Measurements from ENCODE around the gene MSH3. TPM values are rescaled to one million over a fixed set of nuclear protein-coding genes. Genes with fewer than 3 reads are reported as not detected.
"Not testable (repeated sequence)": the region's sequence is repeated elsewhere in the genome, so short reads cannot be mapped to it uniquely, and the experiment has no call there.

MSH3 gene
- polyA plus RNA-seq, 3 donors, result 17.2 to 20.6 (median 19.4) TPM

DNA sequence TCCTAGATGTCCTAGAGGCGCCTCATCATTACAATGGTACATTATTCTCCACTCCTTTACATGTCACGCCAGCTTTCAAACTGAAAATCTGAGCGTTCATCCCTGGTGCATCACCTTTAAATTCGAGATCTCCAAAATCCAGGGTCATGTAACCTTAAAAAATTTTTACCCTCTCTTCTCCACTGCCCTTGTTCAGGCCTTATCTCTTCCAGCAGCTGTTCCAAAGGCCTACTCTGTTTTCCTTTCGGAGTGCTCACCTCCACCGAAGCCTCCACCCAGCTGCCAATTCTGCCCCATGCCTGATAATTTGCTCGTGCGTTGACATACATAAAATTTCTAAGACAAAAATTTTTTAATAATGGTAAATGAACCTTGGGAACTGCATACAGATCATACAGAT, 950 bp upstream of the MSH3 start:
- no peak for DNase-seq

DNA sequence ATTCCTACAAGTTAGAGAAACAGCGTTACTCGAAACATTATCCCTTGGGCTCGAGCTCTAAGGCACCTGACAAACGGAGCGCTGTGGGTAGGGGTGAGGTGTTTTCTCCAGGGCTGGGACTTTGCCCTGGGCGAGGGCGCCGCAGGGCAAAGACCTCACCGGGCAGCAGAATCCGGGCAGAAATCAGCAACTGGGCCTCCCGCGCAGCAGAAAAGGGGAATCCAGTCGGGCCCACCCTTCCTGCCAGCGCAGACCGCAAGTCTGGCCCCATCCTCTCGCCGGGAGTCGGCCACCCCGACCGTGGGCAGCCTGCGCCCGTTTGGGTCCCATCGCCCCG, 430 bp upstream of the MSH3 start:
- DNase-seq, result peak; percentile 10

DNA sequence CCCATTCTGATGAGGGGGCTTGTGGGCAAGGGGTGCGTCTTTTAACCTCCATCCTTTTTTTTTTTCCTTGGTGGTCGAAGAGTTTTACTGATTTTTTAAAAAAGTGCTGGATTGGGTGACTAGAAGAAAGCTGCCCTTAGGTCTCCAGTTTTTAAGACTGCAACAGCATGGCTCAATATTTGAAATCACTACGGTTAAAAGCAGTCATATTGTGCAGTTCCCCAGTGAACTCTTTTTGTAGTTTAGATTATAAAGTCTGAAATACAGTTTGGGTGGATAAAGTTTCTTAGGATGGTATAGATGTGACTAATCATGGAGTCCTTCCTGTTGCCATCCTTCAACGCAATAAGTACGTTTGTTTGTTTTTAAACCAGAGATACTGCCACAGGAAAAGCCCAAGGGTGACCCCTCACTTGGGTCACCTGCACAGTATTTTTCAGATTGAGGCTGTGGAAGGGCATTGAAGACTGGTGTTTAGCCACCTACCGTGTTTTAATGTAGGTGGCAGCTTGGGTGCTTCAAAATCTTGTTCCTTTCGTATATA, 851 bp downstream of the MSH3 start:
- DNase-seq, result no peak

DNA sequence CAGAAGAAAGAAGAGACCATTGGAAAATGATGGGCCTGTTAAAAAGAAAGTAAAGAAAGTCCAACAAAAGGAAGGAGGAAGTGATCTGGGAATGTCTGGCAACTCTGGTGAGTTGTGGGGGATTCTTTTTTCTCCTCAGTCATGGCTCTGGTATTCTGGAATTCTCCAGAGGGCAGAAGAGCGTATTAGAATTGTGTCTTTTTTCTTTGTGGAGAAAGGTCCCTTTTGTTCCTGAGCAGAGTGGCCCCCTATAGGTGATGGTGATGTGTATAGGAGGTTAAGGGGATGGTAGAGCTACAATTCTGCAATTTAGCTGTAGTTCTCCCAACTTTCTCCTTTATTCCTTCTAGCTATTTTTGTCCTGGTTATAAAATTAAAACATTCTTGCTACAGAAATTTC, 2.0 kb downstream of the MSH3 start:
- no peak for DNase-seq

DNA sequence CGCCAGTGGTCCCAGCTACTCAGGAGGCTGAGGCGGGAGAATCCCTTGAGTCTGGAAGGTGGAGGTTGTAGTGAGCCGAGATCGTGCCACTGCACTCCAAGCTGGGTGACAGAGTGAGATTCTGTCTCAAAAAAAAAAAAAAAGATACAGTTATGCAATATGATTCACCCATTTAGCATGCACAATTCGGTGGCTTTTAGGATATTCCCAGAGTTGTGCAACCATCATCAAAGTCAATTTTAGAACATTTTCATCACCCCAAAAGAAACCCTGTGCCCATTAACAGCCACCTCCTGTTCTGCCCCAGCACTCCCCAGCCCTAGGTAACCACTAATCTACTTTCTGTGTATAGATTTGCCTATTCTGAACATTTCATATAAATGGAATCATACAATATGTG, 4.7 kb downstream of the MSH3 start:
- no peak for DNase-seq

DNA sequence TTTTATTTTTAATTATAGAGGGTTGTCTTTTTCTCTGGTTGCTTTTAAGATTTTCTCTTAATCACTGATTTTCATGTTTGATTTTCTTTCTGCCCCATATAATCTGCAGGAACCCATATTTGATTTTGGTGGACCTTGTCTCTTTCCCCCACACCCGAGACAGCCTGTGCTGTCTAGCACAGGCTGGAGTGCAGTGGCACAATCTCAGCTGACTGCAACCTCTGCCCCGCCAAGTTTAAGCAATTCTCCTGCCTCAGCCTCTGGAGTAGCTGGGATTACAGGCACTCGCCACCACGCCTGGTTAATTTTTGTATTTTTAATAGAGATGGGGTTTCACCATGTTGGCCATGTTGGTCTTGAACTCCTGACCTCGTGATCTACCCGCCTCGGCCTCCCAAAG, 6.2 kb downstream of the MSH3 start:
- DNase-seq, result not testable (repeated sequence)

DNA sequence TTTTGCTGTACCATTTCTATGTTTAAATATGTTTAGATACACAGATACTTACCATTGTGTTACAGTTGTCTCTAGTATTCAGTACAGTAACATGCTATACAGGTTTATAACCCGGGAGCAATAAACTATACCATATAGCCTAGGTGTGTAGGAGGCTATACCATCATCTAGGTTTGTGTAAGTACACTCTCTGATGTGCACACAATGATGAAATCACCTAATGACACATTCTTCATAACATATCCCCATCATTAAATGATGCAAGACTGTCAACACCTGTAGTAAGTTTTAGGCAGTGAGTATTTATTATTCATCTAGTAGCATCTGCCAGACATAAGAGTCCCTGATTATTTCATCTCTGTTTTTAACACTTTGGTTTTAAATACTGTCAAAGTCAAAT, 7.7 kb downstream of the MSH3 start:
- DNase-seq, result no peak

DNA sequence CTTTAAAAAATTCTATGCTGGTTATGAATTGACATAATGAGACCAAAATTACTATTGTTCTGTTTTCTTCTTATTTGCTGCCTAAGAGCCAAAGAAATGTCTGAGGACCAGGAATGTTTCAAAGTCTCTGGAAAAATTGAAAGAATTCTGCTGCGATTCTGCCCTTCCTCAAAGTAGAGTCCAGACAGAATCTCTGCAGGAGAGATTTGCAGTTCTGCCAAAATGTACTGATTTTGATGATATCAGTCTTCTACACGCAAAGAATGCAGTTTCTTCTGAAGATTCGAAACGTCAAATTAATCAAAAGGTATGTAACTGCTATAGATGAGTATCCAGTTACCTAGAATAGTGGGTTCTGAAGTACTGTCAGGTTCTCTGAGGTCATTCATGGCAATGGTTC, 10.6 kb downstream of the MSH3 start:
- no peak for DNase-seq

DNA sequence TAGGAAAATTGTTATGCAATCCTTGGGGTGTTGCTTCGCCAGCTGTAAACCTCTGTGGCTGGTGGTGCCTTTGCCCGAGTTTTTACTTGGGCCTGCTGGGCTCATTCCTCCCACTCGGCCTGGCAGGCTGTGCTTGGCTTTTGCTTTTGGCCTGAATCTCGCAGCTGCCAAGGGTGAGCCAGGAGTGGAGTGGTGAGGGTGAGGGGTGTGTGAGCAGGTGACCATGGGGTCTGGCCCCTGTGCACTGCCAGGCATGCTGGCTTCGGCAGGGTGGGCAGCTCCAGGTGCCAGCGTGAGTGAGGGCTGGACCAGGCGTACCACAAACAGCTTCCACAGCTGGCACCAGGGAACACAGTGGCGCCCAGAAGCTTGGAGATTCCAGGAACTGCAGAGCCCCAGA, 12.9 kb downstream of the MSH3 start:
- no peak for DNase-seq

DNA sequence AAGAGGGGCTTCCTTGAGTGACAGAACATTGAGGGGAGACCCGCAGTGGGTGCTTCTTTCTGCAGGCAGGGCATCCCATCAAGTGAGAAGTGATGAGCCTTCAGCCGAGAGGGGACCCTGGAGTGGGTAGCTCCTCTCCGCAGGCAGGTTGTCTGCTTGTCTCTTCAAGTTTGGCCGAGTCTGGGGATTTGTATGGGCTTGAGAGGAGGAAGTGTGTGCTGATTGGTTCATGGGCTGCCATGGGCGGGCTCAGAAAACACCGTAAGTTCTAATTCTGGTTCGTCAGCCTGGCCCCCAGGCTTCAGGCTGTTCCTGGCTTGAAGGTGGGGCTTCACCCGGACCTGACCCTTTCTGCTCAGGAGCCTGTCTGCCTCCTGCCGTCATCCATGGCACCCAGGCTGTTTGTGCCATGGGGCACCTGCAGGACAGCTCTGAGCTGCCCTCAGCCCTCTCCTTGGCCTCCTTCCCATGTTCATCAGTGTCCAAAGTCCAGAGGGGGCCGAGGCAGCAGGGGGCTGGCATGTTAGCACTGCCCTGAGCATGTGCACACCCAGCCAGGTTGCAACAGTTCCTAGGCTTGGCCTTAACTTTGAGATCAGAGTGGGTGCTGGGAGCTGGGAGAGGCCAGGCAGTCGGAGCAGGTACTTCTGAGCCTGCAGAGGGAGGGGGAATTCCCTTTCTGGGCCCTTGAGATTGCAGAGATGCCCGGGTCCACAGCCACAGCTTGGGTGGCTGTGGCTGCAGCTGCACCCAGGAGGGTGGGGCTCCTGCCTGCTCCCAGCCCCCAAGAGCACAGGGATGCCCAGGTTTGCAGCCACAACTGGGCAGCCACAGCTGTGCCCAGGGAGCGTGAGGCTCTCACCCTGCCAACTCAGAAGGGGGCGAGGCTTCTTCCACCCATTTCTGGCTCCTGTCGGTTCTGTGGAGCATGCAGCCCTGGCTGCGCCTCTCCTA, 13.8 kb downstream of the MSH3 start:
- no peak for DNase-seq

DNA sequence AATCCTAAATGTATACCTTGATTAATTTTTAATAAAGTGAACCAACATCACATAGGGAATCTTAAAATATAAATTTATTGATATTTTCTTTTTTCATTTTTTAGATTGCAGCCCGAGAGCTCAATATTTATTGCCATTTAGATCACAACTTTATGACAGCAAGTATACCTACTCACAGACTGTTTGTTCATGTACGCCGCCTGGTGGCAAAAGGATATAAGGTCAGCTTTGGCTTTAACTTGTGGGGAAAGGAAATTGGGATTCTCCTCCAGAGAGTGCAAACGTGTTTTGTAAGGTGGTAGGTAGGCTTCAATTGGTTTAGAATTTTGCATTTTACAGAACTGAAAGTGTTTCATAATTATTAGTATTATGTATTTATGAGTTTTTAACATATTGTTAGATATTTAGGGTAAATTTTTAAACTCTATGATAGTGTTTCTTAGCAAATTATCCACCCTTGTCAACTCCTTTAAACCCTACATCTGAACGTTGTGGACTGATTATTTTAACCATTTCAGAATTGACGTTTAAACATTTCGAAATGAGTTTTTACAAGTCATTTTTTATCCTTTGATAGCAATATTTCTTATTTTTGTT, 17.8 kb downstream of the MSH3 start:
- peak; percentile 68 for DNase-seq

DNA sequence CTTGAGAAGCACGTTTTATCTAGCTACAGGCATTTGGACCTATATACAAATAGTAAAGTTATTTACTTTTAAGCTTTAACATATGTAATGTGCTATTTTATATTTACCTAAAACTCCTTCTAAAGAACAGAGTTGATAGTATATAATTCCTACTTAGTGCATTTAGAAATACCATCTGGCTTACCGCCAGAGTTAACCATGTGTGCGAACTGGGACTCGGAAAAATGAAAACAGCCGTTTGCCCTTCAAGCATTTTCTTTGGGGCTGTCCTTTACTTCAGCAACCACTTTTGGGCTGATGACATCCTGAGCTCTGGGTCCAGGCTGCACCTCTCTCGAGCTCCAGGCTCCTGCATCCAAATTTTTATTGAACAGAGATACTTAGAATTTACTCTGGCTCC, 22.3 kb downstream of the MSH3 start:
- no peak for DNase-seq

DNA sequence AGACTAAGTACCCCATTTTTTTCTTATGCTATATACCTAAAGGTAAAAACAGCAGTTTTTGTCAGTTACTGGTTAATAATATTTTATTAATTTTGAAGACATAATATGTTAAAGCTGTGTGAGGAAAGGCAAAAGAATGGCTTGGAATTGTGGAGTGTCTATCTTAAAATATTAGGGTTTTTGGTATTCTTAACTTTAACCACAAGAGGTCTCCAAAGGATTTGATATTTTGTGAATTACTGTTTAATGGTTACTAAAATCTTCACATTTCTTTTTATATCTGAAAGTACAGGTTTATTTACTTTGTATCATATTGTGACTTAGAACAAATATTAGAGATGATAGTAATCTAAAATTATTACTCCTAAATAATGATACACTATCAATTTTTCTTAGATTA, 32.3 kb downstream of the MSH3 start:
- DNase-seq, result no peak

DNA sequence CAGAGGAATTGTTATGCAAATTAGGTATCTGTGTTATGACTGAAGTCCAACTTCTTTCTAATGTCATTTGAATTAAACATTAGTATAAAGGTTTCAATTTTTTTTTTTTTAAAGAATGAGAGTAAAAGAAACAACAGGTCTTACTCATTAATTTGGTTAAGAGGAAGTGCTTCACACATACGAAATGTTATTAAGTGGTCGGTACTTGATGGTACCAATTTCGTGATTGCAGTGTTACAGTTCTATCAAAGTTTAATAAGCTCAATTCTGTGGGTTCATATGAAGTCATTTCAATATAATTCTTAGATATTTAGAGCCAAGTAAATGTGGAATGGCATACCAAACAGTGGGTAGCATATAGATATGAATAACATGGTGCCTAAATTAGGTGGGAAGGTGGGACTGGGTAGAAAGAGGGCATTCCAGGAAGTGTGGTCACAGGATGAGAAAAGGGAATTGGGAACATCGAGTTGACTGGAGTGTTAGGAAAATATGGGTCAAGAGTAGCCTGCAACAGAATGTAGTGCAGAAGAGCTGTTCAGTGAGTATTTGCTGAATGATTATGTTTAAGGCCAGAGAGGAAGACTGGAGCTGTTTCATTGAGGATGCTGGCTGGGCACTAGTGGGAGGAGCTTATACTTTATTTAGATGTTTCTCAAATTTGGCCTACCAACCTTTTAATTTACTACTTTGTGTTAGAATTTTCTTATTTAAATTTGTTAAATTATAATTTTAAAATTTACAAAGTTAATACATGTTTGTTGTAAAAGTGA, 34.4 kb downstream of the MSH3 start:
- no peak for DNase-seq

DNA sequence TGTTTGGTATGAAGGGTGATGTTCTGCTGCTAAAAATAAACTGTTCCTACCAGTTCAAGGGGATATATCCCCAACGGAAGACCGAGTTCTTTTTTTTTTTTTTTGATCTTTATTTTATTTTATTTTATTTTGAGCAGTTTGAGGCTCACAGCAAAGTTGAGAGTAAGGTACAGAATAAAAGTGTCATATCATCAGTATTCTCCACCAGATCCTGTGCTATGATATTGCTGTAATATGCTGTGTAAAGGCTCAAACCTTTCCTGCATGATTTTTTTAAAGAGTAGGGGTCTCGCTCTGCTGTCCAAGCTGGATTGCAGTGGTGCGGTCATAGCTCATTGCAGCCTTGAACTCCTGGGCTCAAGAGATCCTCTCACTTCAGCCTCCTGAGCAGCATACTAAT, 35.2 kb downstream of the MSH3 start:
- DNase-seq, result no peak

DNA sequence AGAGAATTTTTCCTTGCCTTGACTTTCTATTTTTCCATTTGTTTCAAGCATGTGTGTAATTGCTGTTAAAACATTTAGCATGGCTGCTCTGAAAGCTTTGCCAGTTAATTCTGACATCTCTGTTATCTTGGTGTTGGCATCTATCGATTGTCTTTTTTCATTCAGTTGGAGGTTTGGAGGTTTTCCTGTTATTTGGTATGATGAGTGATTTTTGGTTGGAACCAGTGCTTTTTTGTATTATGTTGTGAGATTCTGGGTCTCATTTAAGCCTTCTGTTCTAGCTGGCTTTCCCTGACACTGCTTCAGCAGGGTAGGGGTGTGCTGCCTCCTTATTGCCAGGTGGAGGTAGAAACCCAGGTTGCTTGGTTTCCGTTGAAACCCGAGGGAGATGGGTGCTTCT, 41.2 kb downstream of the MSH3 start:
- no peak for DNase-seq

DNA sequence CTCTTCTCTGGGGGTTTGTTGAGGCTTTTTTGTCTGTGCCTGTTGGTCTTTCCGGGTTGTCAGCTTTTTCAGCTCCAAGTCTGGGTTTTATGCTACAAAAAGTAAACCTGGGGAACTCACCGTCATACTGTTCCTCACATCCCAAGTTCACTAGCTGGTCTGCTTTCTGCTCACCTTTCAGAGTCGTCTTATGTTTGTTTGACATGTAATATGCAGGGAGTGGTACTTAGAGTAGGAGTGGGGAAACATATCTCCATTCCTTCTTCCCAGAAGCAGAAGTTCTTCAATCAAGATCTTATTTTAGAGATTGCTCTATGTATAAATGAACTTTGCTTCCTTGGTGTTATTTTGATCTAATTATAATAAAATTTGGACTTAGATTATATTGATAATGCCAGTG, 42.0 kb downstream of the MSH3 start:
- no peak for DNase-seq

DNA sequence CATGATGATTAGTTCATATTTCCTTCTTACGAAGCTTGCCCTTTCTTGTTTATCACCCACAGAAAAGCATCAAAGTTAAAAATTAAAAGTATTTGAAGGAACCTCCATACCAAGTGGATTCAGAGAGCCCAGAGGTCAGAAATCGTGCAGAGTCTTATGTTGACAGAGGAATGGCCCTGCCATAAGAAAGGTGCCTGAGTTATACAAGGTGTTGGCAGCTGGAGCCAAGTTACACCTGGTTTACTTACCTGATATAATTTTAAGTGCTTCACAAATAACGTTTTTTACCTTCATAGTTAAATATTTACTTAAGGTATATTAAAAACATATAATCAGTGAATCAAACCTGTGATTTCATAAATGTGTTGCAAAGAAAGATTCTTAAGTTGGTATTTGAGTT, 42.6 kb downstream of the MSH3 start:
- no peak for DNase-seq

DNA sequence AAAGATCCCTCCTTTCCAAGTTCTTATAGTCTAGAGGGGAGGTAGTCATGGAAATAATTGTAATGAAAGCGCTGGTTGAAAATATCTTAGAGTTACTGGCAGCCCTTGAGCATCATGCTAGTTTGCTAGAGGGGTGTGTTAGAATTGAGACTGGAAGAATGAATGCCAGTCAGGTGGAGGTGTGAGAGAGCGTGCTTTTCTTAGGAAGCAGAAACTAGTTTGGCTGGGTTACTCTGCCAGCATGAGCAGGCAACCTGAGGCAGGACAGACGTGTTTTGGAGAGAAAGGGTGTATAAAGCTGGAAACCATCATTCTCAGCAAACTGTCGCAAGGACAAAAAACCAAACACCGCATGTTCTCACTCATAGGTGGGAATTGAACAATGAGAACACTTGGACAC, 43.9 kb downstream of the MSH3 start:
- DNase-seq, result no peak

DNA sequence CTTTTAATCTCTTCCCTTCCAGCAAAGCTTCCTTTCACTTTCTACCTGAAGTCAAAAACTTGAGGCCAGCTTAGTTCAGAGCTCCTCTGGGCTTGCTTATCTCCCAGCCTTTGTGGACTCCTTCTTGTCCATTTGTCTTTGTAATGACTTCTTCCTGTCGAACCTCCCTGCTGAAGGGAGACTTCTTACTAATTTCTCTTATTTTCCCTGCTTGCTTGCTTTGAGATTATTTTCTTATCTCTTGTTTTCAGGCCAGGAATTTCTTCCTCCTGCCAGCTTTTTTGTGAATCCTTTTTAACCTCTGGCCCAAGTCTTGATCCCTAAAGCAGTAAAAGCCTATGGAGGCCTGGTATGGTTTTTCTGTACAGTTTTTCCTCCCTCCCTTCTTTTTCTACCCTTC, 47.1 kb downstream of the MSH3 start:
- DNase-seq, result no peak

DNA sequence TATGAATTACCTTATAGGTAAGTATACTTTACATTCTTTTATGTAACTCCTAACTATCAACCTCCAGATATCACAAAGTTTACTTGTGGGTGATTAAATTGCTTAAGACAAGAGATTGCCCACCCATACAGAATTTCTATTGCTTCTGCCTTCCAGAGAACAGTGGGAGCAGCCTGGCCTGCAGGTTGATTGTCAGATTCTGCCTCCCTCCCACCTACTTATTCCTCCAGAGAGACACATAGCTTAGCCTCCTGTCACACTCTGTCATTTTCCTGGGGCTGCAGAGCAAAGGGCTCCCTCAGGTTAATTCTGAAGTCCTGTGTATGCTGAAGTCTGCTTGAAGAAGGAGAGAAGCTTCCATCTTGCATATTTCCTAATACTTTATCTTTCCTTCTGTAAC, 48.8 kb downstream of the MSH3 start:
- DNase-seq, result no peak

DNA sequence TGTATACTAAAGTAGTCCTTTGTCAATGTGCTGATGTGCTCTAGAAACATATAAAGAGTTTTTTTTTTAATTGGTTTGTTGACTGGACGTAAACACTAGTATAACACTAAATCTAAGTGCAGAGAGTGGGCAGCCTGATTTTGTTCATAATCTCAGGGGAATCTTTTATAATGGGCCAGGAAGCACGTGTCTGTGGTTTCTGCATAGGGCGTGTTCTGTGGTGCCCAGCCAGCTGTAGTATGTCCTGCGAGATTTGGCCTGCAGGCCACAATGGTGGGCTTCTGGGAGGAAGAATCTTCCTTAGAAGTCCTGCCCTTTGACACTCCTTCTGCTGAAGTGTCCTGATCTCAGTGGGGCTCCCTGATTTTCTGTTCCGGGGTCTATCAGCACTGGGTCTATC, 49.3 kb downstream of the MSH3 start:
- no peak for DNase-seq

DNA sequence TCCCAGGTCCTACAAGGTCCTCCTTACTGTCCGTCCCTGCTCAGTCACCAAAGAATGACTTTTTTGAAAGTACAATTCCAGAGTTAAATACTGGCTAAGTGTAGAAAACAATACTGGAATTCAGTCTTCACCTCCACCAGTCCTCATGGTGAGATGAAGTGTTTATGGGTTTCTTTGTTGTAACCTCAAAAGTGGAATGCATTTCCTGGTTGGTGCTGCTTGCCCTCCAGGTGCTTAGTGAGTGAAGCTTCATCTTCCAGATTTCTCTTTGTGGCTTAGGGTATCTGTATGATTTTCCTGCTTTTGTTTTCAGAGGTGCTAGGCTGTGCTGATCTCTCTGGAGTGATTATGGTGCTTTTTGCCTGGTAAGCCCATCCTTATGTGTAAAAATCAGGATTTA, 49.8 kb downstream of the MSH3 start:
- no peak for DNase-seq

Data from renal pelvis (tissue), 4 donors.